Colonic mucosa (tissue), 4 donors: ENCODE results near the gene CIAO3. TPM values are rescaled to one million over a fixed set of nuclear protein-coding genes. Genes with fewer than 3 reads are reported as not detected.

ENCODE experiments used
- DNase-seq: peaks from one replicate; pipeline ENCODE4 v3.0.0-alpha.2; 2020
- H3K27ac ChIP-seq: fragments of 200-600 bp; one replicate; pipeline ENCODE4 v1.8.0; 2021
- H3K27me3 ChIP-seq: fragments of 200-600 bp; one replicate; pipeline ENCODE4 v1.8.0; 2021
- H3K36me3 ChIP-seq: fragments of 200-600 bp; one replicate; pipeline ENCODE4 v1.8.0; 2021
- H3K4me1 ChIP-seq: fragments of 200-600 bp; one replicate; pipeline ENCODE4 v1.8.0; 2021; ENCODE audit warnings: mild to moderate bottlenecking
- H3K4me3 ChIP-seq: fragments of 200-600 bp; one replicate; pipeline ENCODE4 v1.8.0; 2021
- H3K9ac ChIP-seq, 2 donors: one replicate each; pipeline ENCODE4 v1.7.0; 2013; ENCODE audit warnings: control low read depth in 2 of 2, low read depth in 2 of 2, low read length in 2 of 2
- H3K9me3 ChIP-seq: fragments of 200-600 bp; one replicate; pipeline ENCODE4 v1.8.0; 2021
- CTCF ChIP-seq: fragments of 200-600 bp; IDR thresholded peaks from one replicate; pipeline ENCODE4 v1.8.0; 2022; ENCODE audit warnings: antibody characterized with exemption, mild to moderate bottlenecking
- intact Hi-C: fragments of 100-400 bp; cut with DNase I; formaldehyde crosslinking; loops from one replicate; pipeline ENCODE4 v1.14.1; 2022
- total RNA-seq, 2 donors: library from RNA; stranded (reverse); fragmentation: NEBNext Ultra II Directional in 1 of 2; extraction: Animal tissue kit (Norgen Biotek cat#: 25700) in 1 of 2; gene quantifications; one replicate each; pipeline ENCODE4 v1.2.1, GENCODE V29; 2021
- donor health status: healthy.
- donor health status: DM: no; HTN: no; CAD: no.
- donor health status: DM: no; HTN: no; CAD: no.

CIAO3 gene
- total RNA-seq, 2 donors from 2014 or later, result 29.2 to 62.1 TPM

- Histone ChIP-seq H3K27me3 (no peaks in the 10 kb centered on the region), H3K4me3 (no peak overlapping the region), H3K36me3 (no peaks in the 10 kb centered on the region), H3K9me3 (no peaks in the 10 kb centered on the region), H3K27ac (no peak overlapping the region), H3K9ac (no peak overlapping the region), H3K4me1 (peaks cover 31% of the 10 kb centered on the region)
- intact Hi-C loops, result no loop called here
- TF ChIP-seq CTCF, result no peak
- DNase-seq, result no peak
These were observed 23.1 kb downstream of the CIAO3 start for GRCh38 chr16:717450-718245.

- intact Hi-C loops, result no loop called here
These were observed 23.9 kb downstream of the CIAO3 start for GRCh38 chr16:716768-717325.

GRCh38 chr16:716200-716568 is 24.6 kb downstream of the CIAO3 start:
- intact Hi-C loops, result no loop called here
- H3K27me3 ChIP-seq, result peaks cover 4% of the 10 kb centered on the region
- DNase-seq, result no peak
- no peaks in the 10 kb centered on the region for H3K36me3 ChIP-seq
- TF ChIP-seq CTCF, result no peak
- H3K27ac ChIP-seq, result no peak overlapping the region
- peaks cover 31% of the 10 kb centered on the region for H3K4me1 ChIP-seq
- peak overlapping the region; percentile 70 for H3K4me3 ChIP-seq
- H3K9ac ChIP-seq, result peak overlapping the region in 1 of 2 donors; percentile 20
- no peaks in the 10 kb centered on the region for H3K9me3 ChIP-seq

More at GRCh38 chr16:716768-717325, 23.9 kb downstream of the CIAO3 start:
- Histone ChIP-seq H3K9ac (no peak overlapping the region), H3K27me3 (no peaks in the 10 kb centered on the region), H3K9me3 (no peaks in the 10 kb centered on the region), H3K36me3 (no peaks in the 10 kb centered on the region), H3K27ac (no peak overlapping the region), H3K4me1 (peaks cover 31% of the 10 kb centered on the region), H3K4me3 (no peak overlapping the region)
- no peak for DNase-seq
- TF ChIP-seq CTCF, result no peak

GRCh38 chr16:715477-716199 is 25.2 kb downstream of the CIAO3 start:
- intact Hi-C loops, result no loop called here
- DNase-seq, result no peak
- peaks cover 31% of the 10 kb centered on the region for H3K4me1 ChIP-seq
- H3K4me3 ChIP-seq, result peak overlapping the region; percentile 70
- H3K9me3 ChIP-seq, result no peaks in the 10 kb centered on the region
- no peak overlapping the region for H3K27ac ChIP-seq
- peaks cover 8% of the 10 kb centered on the region for H3K27me3 ChIP-seq
- no peaks in the 10 kb centered on the region for H3K36me3 ChIP-seq
- no peak for TF ChIP-seq CTCF
- peak overlapping the region; percentile 19 to 51 for H3K9ac ChIP-seq

- intact Hi-C loops, result loop anchor here (5.0 kb wide), 1 partner anchor 342 kb away; no protein-coding TSS in a partner anchor
- H3K4me3 ChIP-seq, result peak within 1 kb of the TSS; percentile 70
- H3K36me3 ChIP-seq, result no peaks in the 10 kb centered on the region
- DNase-seq, result peak; percentile 92
- H3K9me3 ChIP-seq, result no peaks in the 10 kb centered on the region
- peaks cover 17% of the 10 kb centered on the region for H3K27me3 ChIP-seq
- peak within 1 kb of the TSS; percentile 19 to 51 for H3K9ac ChIP-seq
- H3K27ac ChIP-seq, result no peak within 1 kb of the TSS
- peaks cover 26% of the 10 kb centered on the region for H3K4me1 ChIP-seq
- TF ChIP-seq CTCF, result no peak
These were observed 26.0 kb downstream of the CIAO3 start, which contains the start of gene METRN for GRCh38 chr16:714558-715476. METRN (plus strand) TSS chr16:715118; CDS start chr16:715290, 172 bp downstream.
